ENCODE measurements around the gene LCP2.

- no peak for TF ChIP-seq CHD1 (IDR thresholded peaks at IDR 0.05; ENCODE audit: low read depth, low read length)
- no peak for TF ChIP-seq PBX3 (IDR thresholded peaks at IDR 0.05; ENCODE audit: insufficient replicate concordance, low read depth, low read length)
- no peak for TF ChIP-seq FOXK2 (IDR thresholded peaks at IDR 0.05)
- TF ChIP-seq FOXM1 (IDR thresholded peaks at IDR 0.05; ENCODE audit: low read depth, low read length), result no peak
- TF ChIP-seq TAF1 (IDR thresholded peaks at IDR 0.05; ENCODE audit: borderline replicate concordance, low read depth, low read length), result no peak
- no peak for TF ChIP-seq EZH2 (IDR thresholded peaks at IDR 0.05; ENCODE audit: borderline replicate concordance, control insufficient read depth, low read depth, low read length)
- no peak for TF ChIP-seq CTCF (IDR thresholded peaks at IDR 0.05 in 2 of 3, conservative IDR thresholded peaks at IDR 0.05 in 1 of 3; ENCODE audit: control insufficient read depth in 2 of 3, extremely low read depth in 1 of 3, insufficient read depth in 1 of 3, low read depth in 3 of 3, low read length in 3 of 3)
These were observed 40.7 kb upstream of the LCP2 start for GRCh38 chr5:170338291-170338690.
